HFF-Myc (cell line): ENCODE results near the gene CCDC148.

Experiments
- DNase-seq: peaks from one replicate; pipeline ENCODE4 v3.0.0-alpha.2; 2011; ENCODE audit warnings: low read depth; ENCODE audit errors: extremely low read depth
- H3K4me3 ChIP-seq: replicated peaks from 2 replicates; pipeline ENCODE4 v1.5.1; 2011; ENCODE audit warnings: low read depth, mild to moderate bottlenecking, control low read depth, low read length
- CTCF ChIP-seq: IDR thresholded peaks from 2 replicates; pipeline ENCODE4 v1.5.1; 2012; ENCODE audit warnings: mild to moderate bottlenecking, low read depth, low read length, control low read depth; ENCODE audit errors: missing control alignments

CCDC148 gene

DNA sequence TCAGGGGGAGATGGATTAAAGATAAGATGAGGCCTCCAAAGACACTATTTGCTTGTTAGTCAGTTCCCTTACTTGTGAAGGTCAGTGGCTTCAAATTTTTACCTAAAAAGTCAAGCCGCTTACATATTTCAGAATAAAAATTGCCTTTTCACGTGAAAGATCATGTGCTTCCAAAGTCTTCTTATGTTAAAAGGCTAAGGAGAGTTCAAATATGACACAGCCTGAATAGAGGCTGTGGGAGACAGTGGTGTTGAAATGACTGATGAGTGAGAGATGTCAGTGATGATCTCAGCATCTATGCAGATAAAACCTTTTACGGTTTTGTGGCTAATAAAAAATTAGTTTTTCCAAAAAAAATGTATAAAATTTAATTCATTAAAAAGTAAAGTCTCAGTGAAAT, 314.4 kb downstream of the CCDC148 start:
- H3K4me3 ChIP-seq: no peak overlapping the region
- no peak for DNase-seq
- TF ChIP-seq CTCF: no peak

DNA sequence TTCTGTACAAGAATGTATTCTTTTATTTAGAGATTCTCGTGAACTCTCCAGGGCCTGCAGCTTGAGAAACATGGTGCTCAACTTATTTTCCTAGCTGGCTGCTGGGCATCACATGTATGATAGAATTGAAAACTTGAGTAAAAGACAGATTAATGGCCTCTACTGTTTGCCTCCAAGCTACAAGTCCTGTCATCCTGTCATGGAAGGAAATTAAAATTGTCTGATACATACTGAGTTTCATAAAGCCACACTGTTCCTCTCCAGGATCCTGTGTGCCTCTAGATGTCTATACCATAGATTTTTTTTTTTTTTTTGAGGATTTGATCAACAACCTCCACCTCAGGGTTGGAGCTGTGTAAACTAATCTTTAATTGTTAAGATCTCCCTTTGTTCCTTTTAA, 316.4 kb downstream of the CCDC148 start:
- H3K4me3 ChIP-seq: no peak overlapping the region
- no peak for TF ChIP-seq CTCF
- no peak for DNase-seq

GRCh38 chr2:158138255-158138654, 318.3 kb downstream of the CCDC148 start:
- no peak overlapping the region for H3K4me3 ChIP-seq
- no peak for DNase-seq
- TF ChIP-seq CTCF: no peak

DNA sequence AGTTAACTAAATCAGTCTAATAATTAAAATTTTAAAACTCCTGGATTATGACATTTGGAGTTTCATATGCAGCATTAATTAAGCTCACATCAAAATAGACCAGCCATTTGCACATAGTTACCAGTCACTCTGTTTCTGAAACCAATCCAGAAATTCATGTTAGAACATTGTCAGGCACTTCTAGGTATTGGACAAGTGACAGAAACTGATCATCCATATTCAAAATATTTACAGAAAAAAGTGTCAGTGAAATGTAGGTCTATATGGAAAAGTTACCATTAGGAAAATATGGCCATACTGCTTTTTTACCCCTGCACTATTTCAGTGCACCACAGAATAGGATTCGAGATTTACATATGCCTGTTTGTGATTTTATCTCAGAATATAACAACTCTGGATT, 321.5 kb downstream of the CCDC148 start:
- no peak overlapping the region for H3K4me3 ChIP-seq
- TF ChIP-seq CTCF: no peak
- DNase-seq: no peak

DNA sequence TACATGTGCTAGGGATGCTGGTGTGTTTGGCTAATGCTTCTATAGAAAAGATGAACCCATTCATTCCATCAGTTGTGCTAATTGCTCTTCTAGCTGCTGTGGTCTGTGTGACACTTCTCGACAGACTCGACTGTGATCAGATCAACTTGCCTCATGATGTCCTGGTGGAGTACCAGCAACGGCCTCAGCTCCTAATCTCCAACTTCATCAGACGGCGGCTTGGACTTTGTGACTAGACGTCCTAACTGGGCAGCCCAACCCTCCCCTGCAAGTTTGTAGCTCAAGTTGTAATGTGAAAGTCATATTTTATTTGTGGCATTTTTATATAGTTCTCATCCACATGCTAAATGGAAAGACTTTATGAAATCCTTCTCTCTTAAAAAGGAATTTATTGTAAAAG, 321.9 kb downstream of the CCDC148 start:
- DNase-seq: no peak
- no peak overlapping the region for H3K4me3 ChIP-seq
- TF ChIP-seq CTCF: no peak

DNA sequence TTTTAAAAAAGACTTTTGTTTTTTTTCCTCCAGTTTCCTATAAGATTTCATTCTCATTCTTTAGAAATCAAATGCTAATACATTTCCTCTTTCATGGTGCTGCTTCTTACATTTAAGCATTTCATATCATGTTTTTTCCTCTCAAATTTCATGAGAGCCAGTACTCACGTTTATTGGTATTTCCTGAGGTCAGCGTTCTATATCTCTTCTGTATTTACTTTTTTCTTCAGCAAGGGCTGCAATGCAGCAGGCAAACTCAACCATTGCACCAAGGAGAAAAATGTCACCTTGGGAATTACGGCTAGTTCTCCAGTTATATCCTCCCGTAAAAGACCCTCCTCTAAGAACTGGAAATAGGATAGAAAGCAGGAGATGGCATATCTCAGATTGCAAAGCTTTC, 322.5 kb downstream of the CCDC148 start:
- no peak overlapping the region for H3K4me3 ChIP-seq
- DNase-seq: no peak
- TF ChIP-seq CTCF: no peak

- H3K4me3 ChIP-seq: no peak overlapping the region
- TF ChIP-seq CTCF: no peak
- no peak for DNase-seq
Measured at GRCh38 chr2:158131919-158132566, 324.5 kb downstream of the CCDC148 start.
